ENCODE data around the gene HOXA2. TPM values are rescaled to one million over a fixed set of nuclear protein-coding genes. Genes with fewer than 3 reads are reported as not detected.

The HOXA2 gene
- total and polyA plus RNA-seq, 2 of the 13 experiments (the other 11 are each of a cell fraction or from before 2014, with no cell fraction given) = 0.22 to 0.29 TPM

GRCh38 chr7:27091105-27091504 is 11.4 kb downstream of the HOXA2 start (continued):
- TF ChIP-seq SCMH1 (CRISPR knock-in tag; IDR thresholded peaks at IDR 0.05; ENCODE audit: borderline replicate concordance) = no peak
- TF ChIP-seq ZNF451 (CRISPR knock-in tag; IDR thresholded peaks at IDR 0.05) = no peak
- no peak for TF ChIP-seq TBX2 (CRISPR knock-in tag; IDR thresholded peaks at IDR 0.05; ENCODE audit: borderline replicate concordance)
- TF ChIP-seq RFX3 (CRISPR knock-in tag; IDR thresholded peaks at IDR 0.05) = no peak
- no peak for TF ChIP-seq ATAD3A (CRISPR knock-in tag; IDR thresholded peaks at IDR 0.05)
- TF ChIP-seq TMF1 (CRISPR knock-in tag; IDR thresholded peaks at IDR 0.05; ENCODE audit: low read depth) = no peak
- peak; percentile 42; the same call in 1 of the 2 replicates for TF ChIP-seq ARID5B (CRISPR knock-in tag; IDR thresholded peaks at IDR 0.05)
- no peak for TF ChIP-seq DNMT3B (CRISPR knock-in tag; conservative IDR thresholded peaks at IDR 0.05)
- TF ChIP-seq MAF1 (CRISPR knock-in tag; IDR thresholded peaks at IDR 0.05; ENCODE audit: borderline replicate concordance) = no peak
- TF ChIP-seq HHEX (CRISPR knock-in tag; IDR thresholded peaks at IDR 0.05) = peak; percentile 93
- TF ChIP-seq NR0B2 (CRISPR knock-in tag; IDR thresholded peaks at IDR 0.05) = no peak
- TF ChIP-seq ZKSCAN1 (IDR thresholded peaks at IDR 0.05; ENCODE audit: low read length) = no peak
- no peak for TF ChIP-seq IKZF5 (CRISPR knock-in tag; IDR thresholded peaks at IDR 0.05)
- TF ChIP-seq FOXP4 (CRISPR knock-in tag; IDR thresholded peaks at IDR 0.05) = peak; percentile 47; the same call in 1 of the 2 replicates
- TF ChIP-seq ZNF598 (CRISPR knock-in tag; IDR thresholded peaks at IDR 0.05; ENCODE audit: borderline replicate concordance) = no peak
- no peak for TF ChIP-seq ZNF18 (CRISPR knock-in tag; IDR thresholded peaks at IDR 0.05; ENCODE audit: insufficient replicate concordance)
- no peak for TF ChIP-seq MED1 (CRISPR knock-in tag; IDR thresholded peaks at IDR 0.05)
- TF ChIP-seq HNRNPLL (IDR thresholded peaks at IDR 0.05; ENCODE audit: low read depth, low read length, poor library complexity, severe bottlenecking) = no peak
- no peak for TF ChIP-seq RBAK (CRISPR knock-in tag; IDR thresholded peaks at IDR 0.05)
- no peak for TF ChIP-seq ZBTB26 (CRISPR knock-in tag; IDR thresholded peaks at IDR 0.05; ENCODE audit: borderline replicate concordance)
- no peak for TF ChIP-seq NR1H2 (CRISPR knock-in tag; IDR thresholded peaks at IDR 0.05; ENCODE audit: borderline replicate concordance, low read depth)

Data from HepG2 (cell line).